ENCODE measurements around the gene CHN2. TPM values are rescaled to one million over a fixed set of nuclear protein-coding genes. Genes with fewer than 3 reads are reported as not detected.

CHN2 gene
- polyA plus RNA-seq, 1 of the 3 experiments (the other 2 are of a cell fraction), result 0.02 TPM

GRCh38 chr7:29202651-29203069 lies 8.1 kb downstream of the CHN2 start:
- Histone ChIP-seq H3K27ac (ENCODE audit: low read depth in 2 of 2, low read length in 1 of 2) (no peak overlapping the region), H3K9me3 (no peaks in the 10 kb centered on the region), H3K9me2 (no peaks in the 10 kb centered on the region), H3K9ac (no peak overlapping the region), H3K4me1 (ENCODE audit: control insufficient read depth in 1 of 2, insufficient read depth in 2 of 2, low read depth in 1 of 2, low read length in 1 of 2) (no peaks in the 10 kb centered on the region), H3F3A (replicated peaks; ENCODE audit: insufficient read depth) (no peaks in the 10 kb centered on the region), H3K27me3 (ENCODE audit: insufficient read depth) (0 out of 2 replicates have a peak, but pooled peaks cover under 1% of the 10 kb centered on the region), H3K4me3 (ENCODE audit: low read depth in 2 of 2, low read length in 1 of 2) (no peak overlapping the region), H3K79me2 (ENCODE audit: insufficient read depth) (no peaks in the 10 kb centered on the region), H2AFZ (ENCODE audit: low read depth) (no peak overlapping the region), H3K4me2 (no peak overlapping the region), H3K36me3 (replicated peaks in 1 of 2; ENCODE audit: control insufficient read depth in 1 of 2, insufficient read depth in 2 of 2, low read length in 1 of 2) (no peaks in the 10 kb centered on the region), H4K20me1 (ENCODE audit: insufficient read depth) (no peaks in the 10 kb centered on the region)
- ChIA-PET POLR2A (no interaction called here), CTCF (interaction anchor here (0.7 to 3.8 kb wide), 4 partner anchors 13 to 676 kb away, joined by 3 to 69 read pairs (median 6); no protein-coding TSS in a partner anchor)
- no peak for DNase-seq
- 63% methylated on average over 5 of the region's 5 CpGs for WGBS (ENCODE audit: low lambda C conversion rate)
- no peak for TF ChIP-seq SMC3 (IDR thresholded peaks at IDR 0.05; ENCODE audit: low read depth, low read length)
- TF ChIP-seq RAD21 (IDR thresholded peaks at IDR 0.05; ENCODE audit: low read length), result no peak
- no peak for TF ChIP-seq NFIC (IDR thresholded peaks at IDR 0.05; ENCODE audit: borderline replicate concordance)
- TF ChIP-seq FOSL2 (IDR thresholded peaks at IDR 0.05; ENCODE audit: borderline replicate concordance, low read depth), result no peak
- no peak for TF ChIP-seq CHD2 (IDR thresholded peaks at IDR 0.05; ENCODE audit: low read length, partially characterized antibody)
- no peak for TF ChIP-seq POLR2AphosphoS5 (IDR thresholded peaks at IDR 0.05; ENCODE audit: low read depth, low read length)
- TF ChIP-seq TAF1 (IDR thresholded peaks at IDR 0.05; ENCODE audit: borderline replicate concordance, low read depth, low read length), result no peak
- TF ChIP-seq MXI1 (IDR thresholded peaks at IDR 0.05; ENCODE audit: low read depth, low read length), result no peak
- TF ChIP-seq EZH2phosphoT487 (IDR thresholded peaks at IDR 0.05; ENCODE audit: borderline replicate concordance, low read depth), result no peak
- no peak for TF ChIP-seq EP300 (IDR thresholded peaks at IDR 0.05; ENCODE audit: borderline replicate concordance in 1 of 2, low read depth in 1 of 2, low read length in 1 of 2)
- TF ChIP-seq USF2 (IDR thresholded peaks at IDR 0.05; ENCODE audit: borderline replicate concordance, low read depth, low read length), result no peak
- no peak for TF ChIP-seq JUND (IDR thresholded peaks at IDR 0.05)
- no peak for TF ChIP-seq NRF1 (IDR thresholded peaks at IDR 0.05; ENCODE audit: low read depth, low read length)
- TF ChIP-seq TEAD4 (IDR thresholded peaks at IDR 0.05; ENCODE audit: borderline replicate concordance, insufficient read depth), result no peak

GRCh38 chr7:29204491-29205272 lies 10.1 kb downstream of the CHN2 start:
- POLR2A ChIA-PET, result no interaction called here
- TF ChIP-seq RAD21 (IDR thresholded peaks at IDR 0.05; ENCODE audit: low read length), result no peak
- no peak for TF ChIP-seq MXI1 (IDR thresholded peaks at IDR 0.05; ENCODE audit: low read depth, low read length)
- no peak for TF ChIP-seq GATA2 (CRISPR knock-in tag; IDR thresholded peaks at IDR 0.05)
- no peak for TF ChIP-seq CHD2 (IDR thresholded peaks at IDR 0.05; ENCODE audit: low read length, partially characterized antibody)
- TF ChIP-seq MEF2A (IDR thresholded peaks at IDR 0.05; ENCODE audit: borderline replicate concordance, low read depth), result no peak
- no peak for TF ChIP-seq EP300 (IDR thresholded peaks at IDR 0.05; ENCODE audit: borderline replicate concordance in 1 of 2, low read depth in 1 of 2, low read length in 1 of 2)
- TF ChIP-seq, protein P1, sequence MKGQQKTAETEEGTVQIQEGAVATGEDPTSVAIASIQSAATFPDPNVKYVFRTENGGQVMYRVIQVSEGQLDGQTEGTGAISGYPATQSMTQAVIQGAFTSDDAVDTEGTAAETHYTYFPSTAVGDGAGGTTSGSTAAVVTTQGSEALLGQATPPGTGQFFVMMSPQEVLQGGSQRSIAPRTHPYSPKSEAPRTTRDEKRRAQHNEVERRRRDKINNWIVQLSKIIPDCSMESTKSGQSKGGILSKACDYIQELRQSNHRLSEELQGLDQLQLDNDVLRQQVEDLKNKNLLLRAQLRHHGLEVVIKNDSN (IDR thresholded peaks at IDR 0.05; ENCODE audit: borderline replicate concordance, low read depth), result no peak
- TF ChIP-seq, protein P2, sequence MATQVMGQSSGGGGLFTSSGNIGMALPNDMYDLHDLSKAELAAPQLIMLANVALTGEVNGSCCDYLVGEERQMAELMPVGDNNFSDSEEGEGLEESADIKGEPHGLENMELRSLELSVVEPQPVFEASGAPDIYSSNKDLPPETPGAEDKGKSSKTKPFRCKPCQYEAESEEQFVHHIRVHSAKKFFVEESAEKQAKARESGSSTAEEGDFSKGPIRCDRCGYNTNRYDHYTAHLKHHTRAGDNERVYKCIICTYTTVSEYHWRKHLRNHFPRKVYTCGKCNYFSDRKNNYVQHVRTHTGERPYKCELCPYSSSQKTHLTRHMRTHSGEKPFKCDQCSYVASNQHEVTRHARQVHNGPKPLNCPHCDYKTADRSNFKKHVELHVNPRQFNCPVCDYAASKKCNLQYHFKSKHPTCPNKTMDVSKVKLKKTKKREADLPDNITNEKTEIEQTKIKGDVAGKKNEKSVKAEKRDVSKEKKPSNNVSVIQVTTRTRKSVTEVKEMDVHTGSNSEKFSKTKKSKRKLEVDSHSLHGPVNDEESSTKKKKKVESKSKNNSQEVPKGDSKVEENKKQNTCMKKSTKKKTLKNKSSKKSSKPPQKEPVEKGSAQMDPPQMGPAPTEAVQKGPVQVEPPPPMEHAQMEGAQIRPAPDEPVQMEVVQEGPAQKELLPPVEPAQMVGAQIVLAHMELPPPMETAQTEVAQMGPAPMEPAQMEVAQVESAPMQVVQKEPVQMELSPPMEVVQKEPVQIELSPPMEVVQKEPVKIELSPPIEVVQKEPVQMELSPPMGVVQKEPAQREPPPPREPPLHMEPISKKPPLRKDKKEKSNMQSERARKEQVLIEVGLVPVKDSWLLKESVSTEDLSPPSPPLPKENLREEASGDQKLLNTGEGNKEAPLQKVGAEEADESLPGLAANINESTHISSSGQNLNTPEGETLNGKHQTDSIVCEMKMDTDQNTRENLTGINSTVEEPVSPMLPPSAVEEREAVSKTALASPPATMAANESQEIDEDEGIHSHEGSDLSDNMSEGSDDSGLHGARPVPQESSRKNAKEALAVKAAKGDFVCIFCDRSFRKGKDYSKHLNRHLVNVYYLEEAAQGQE (IDR thresholded peaks at IDR 0.05; ENCODE audit: low read depth, low read length), result no peak
- TF ChIP-seq USF2 (IDR thresholded peaks at IDR 0.05; ENCODE audit: borderline replicate concordance, low read depth, low read length), result no peak
- TF ChIP-seq FOXJ3 (CRISPR knock-in tag; IDR thresholded peaks at IDR 0.05), result no peak

More at GRCh38 chr7:29204491-29205272, 10.1 kb downstream of the CHN2 start:
- H2AFZ ChIP-seq (ENCODE audit: low read depth), result no peak overlapping the region
- no peaks in the 10 kb centered on the region for H3K9me3 ChIP-seq
- no peaks in the 10 kb centered on the region for H3K27me3 ChIP-seq (ENCODE audit: insufficient read depth)
- H3K4me2 ChIP-seq, result no peak overlapping the region
- no peak overlapping the region for H3K9ac ChIP-seq
- CTCF ChIA-PET, result interaction anchor here (0.9 to 3.5 kb wide), 7 partner anchors 9 to 283 kb away, joined by 3 to 43 read pairs (median 5); partner anchors contain the start of gene CHN2
- H4K20me1 ChIP-seq (ENCODE audit: insufficient read depth), result no peaks in the 10 kb centered on the region
- H3K9me2 ChIP-seq, result no peaks in the 10 kb centered on the region
- DNase-seq, result no peak
- H3F3A ChIP-seq (replicated peaks; ENCODE audit: insufficient read depth), result no peaks in the 10 kb centered on the region
- no peak overlapping the region for H3K27ac ChIP-seq (ENCODE audit: low read depth in 2 of 2, low read length in 1 of 2)
- 56% methylated on average over 6 of the region's 6 CpGs for WGBS (ENCODE audit: low lambda C conversion rate)
- no peaks in the 10 kb centered on the region for H3K79me2 ChIP-seq (ENCODE audit: insufficient read depth)
- no peaks in the 10 kb centered on the region for H3K4me1 ChIP-seq (ENCODE audit: control insufficient read depth in 1 of 2, insufficient read depth in 2 of 2, low read depth in 1 of 2, low read length in 1 of 2)
- no peaks in the 10 kb centered on the region for H3K36me3 ChIP-seq (replicated peaks in 1 of 2; ENCODE audit: control insufficient read depth in 1 of 2, insufficient read depth in 2 of 2, low read length in 1 of 2)
- H3K4me3 ChIP-seq (ENCODE audit: low read depth in 2 of 2, low read length in 1 of 2), result no peak overlapping the region
